Hepatocyte (in vitro differentiated cells): ENCODE results near the gene IRX2.

ENCODE experiments used
- CTCF ChIP-seq: fragments of 200-600 bp; sonication (generic); IDR thresholded peaks from 2 replicates; pipeline ENCODE4 v1.5.1; 2016; ENCODE audit warnings: antibody characterized with exemption, mild to moderate bottlenecking; ENCODE audit not compliant: poor library complexity
- EZH2 ChIP-seq: fragments of 200-600 bp; sonication (generic); IDR thresholded peaks from 2 replicates; pipeline ENCODE4 v1.6.1; 2016; ENCODE audit warnings: antibody characterized with exemption, mild to moderate bottlenecking, borderline replicate concordance
- EZH2phosphoT487 ChIP-seq: fragments of 200-600 bp; sonication (generic); IDR thresholded peaks from one replicate; pipeline ENCODE4 v1.6.1; 2018; ENCODE audit warnings: antibody characterized with exemption, mild to moderate bottlenecking, low read depth, moderate library complexity; ENCODE audit not compliant: unreplicated experiment, severe bottlenecking

- TF ChIP-seq EZH2 (no peak), CTCF (no peak), EZH2phosphoT487 (no peak)
Observed at GRCh38 chr5:2703041-2703440, 48.4 kb downstream of the IRX2 start.
